Left colon (tissue), 2 donors: ENCODE measurements around the gene ENTPD3. TPM values are rescaled to one million over a fixed set of nuclear protein-coding genes. Genes with fewer than 3 reads are reported as not detected.
"Not testable (repeated sequence)": the region's sequence is repeated elsewhere in the genome, so short reads cannot be mapped to it uniquely, and the experiment has no call there.

Experiments
- ATAC-seq: fragments of 200-7000 bp; cut with Tn5 transposase; one replicate; pipeline ENCODE4 v1.9.1; 2020; ENCODE audit warnings: mild to moderate bottlenecking, moderate library complexity
- DNase-seq, 2 donors: peaks; one replicate each; pipeline ENCODE4 v3.0.0-alpha.2; 2020
- intact Hi-C, 2 donors: fragments of 100-400 bp; cut with DNase I in 1 of 2; cut with micrococcal nuclease in 1 of 2; formaldehyde crosslinking; loops; one replicate each; pipeline versions ENCODE4 v1.11.2 to v1.14.0; 2022; cut with DNase I, micrococcal nuclease
- total RNA-seq, 2 donors: library from RNA; stranded (reverse); fragmentation: NEBNext Ultra II Directional; extraction: Animal tissue kit (Norgen Biotek cat#: 25700); gene quantifications; one replicate each; pipeline ENCODE4 v1.2.1, GENCODE V29; 2021
- donor health status: DM: no; HTN: no; CAD: no.
- donor health status: DM: yes; HTN: yes; CAD: no.

The ENTPD3 gene
- total RNA-seq, 2 donors from 2014 or later, result 2.4 to 4.2 TPM

DNA sequence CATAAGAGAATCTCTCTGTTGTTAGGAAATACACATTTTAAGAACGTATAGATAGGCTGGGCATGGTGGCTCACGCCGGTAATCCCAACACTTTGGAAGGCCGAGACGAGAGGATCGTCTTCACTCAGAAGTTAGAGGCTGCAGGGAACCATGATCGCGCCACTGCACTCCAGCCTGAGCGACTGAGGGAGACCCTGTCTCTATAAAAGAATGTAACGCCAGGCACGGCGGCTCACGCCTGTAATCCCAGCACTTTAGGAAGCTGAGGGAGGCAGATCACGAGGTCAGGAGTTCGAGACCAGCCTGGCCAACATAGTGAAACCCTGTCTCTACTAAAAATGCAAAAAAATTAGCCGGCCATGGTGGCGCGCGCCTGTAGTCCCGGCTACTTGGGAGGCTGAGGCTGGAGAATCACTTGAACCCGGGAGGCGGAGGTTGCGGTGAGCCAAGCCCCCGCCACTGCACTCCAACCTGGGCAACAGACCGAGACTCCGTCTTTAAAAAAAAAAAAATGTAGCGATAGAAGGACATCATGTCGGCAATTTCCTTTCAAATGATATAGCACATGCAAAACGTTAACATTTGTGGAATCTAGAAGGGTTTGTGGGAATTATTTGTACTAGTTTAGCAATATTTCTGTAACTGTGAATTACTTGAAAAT lies 69.4 kb downstream of the ENTPD3 start:
- DNase-seq (peak in 1 of 2 donors; percentile 19), ATAC-seq (no peak)
- intact Hi-C loops, result no loop called here

DNA sequence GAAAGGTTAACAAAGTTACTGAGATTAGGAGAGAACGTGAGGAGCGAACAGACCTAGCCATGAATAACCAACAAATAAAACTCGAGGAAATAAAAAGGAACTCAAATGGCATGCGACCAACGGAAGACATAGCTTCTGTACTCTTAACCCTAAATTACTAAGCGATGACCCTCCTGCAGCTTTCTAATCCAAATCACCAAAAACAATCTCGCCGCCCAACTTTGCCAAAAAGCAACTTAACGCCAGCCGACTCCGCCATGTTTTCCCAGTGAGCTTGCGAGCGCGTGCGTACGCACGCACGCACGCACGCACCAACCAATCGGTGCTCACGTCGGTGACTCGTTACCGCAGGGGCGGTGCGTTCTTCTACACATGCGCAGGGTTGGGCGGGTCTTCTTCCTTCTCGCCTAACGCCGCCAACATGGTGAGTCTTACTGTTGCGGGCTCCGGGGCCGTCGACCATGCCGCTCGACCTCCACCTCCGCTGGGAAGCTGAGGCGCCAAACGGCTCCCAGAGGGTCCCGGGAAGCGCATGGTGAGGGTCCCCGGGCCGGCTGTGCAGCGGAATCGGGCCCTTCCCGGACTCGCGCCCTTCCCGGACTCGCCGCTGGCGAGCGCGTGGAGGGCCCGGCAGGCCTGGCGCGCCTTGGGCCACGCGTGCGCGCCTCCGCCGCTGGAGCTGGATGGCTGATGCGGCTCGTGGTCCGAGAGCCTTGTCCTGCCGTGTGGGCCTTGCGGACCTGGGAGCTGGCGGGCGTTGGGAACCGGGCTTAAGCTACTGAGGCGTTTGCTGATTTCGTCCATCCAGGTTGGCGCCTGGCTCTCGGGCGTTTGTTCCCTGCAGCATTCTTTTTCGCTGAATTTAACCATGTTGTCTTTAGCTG lies 70.2 kb downstream of the ENTPD3 start, which contains the start of gene RPL14:
Gene RPL14 (plus strand): TSS at position 400 of the 884 bp plus-strand sequence. CDS start 133 bp downstream, at position 533.
- intact Hi-C loops, result no loop called here
- DNase-seq (peak; percentile 97), ATAC-seq (peak; percentile 83)

DNA sequence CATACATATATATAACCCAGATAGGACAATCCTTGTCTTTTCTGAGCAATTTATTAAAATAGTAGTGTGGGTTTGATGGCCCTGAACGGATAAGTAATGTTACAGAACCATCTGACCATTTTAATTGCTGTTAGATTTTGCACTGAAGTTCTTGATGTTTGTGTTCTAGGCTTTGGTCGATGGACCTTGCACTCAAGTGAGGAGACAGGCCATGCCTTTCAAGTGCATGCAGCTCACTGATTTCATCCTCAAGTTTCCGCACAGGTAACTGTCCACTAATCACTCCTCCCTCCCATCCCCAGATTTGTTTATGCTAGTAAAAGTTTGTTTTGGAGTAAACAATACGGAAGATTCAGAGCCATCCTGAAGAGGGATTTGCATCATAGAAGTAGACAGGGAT lies 71.5 kb downstream of the ENTPD3 start:
- intact Hi-C loops, result no loop called here
- DNase-seq (no peak), ATAC-seq (no peak)

DNA sequence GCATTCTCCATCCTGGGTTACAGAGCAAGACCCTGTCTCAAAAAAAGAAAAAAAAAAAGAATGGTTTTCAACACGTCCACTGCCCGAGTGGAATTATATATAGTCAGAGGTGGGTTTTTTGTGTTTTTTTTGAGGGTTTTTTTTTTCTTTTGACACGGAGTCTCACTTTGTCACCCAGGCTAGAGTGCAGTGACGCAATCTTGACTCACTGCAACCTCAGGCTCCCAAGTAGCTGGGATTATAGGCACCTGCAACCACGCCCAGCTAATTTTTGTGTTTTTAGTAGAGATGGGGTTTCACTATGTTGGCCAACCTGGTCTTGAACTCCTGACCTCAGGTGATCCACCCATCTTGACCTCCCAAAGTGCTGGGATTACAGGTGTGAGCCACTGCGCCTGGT lies 73.5 kb downstream of the ENTPD3 start:
- intact Hi-C loops, result not testable (repeated sequence)

DNA sequence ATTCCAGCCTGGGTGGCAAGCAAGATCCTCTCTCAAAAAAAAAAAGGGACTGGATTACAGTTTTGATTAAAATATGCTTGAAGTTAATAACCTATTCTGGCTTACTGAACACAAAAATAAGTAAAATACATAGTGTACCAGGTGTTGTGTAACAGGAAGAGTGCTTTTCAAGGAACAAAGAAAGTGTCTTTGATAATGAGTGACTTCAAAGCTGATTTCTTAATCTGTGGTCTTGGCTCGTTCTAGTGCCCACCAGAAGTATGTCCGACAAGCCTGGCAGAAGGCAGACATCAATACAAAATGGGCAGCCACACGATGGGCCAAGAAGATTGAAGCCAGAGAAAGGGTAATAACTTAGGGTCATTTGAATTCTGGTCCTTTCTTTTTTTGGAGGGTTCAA lies 74.2 kb downstream of the ENTPD3 start:
- DNase-seq (no peak), ATAC-seq (no peak)
- intact Hi-C loops, result no loop called here

More for the DNA sequence above, 73.5 kb downstream of the ENTPD3 start:
- not testable (repeated sequence) for DNase-seq, ATAC-seq

DNA sequence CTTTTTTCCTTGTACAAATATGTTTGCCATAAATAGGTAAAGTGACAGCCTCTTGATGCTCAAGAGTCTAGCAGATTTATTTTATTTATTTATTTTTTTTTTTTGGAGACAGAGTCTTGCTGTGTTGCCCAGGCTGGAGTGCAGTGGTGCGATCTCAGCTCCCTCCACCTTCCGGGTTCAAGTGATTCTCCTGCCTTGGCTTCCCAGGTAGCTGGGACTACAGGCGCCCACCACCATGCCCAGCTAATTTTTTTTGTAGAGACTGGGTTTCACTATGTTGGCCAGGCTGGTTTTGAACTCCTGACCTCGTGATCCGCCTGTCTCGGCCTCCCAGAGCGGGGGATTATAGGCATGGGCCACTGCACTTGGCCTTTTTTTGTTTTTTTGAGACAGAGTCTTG lies 75.9 kb downstream of the ENTPD3 start:
- ATAC-seq, intact Hi-C loops, DNase-seq: not testable (repeated sequence)

DNA sequence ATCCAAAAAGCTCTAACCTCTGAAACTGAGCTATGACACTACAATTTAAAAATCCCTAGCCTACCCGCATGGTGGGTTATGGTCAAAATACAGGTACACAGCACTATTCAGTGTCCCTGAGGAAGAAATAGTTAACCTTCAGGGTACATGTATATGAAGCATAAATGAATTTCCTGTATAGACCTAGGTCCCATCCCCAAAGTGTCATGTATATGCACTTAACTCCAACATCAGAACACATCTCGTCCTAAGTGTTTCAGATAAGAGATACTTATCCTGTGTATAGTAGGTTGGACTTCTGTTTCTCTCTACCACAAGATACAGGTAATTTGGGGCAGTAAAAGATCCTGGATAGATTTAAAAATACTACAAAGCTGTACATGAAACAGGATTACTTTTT lies 76.6 kb downstream of the ENTPD3 start:
- ATAC-seq, result no peak
- DNase-seq, result no peak
- intact Hi-C loops, result no loop called here

DNA sequence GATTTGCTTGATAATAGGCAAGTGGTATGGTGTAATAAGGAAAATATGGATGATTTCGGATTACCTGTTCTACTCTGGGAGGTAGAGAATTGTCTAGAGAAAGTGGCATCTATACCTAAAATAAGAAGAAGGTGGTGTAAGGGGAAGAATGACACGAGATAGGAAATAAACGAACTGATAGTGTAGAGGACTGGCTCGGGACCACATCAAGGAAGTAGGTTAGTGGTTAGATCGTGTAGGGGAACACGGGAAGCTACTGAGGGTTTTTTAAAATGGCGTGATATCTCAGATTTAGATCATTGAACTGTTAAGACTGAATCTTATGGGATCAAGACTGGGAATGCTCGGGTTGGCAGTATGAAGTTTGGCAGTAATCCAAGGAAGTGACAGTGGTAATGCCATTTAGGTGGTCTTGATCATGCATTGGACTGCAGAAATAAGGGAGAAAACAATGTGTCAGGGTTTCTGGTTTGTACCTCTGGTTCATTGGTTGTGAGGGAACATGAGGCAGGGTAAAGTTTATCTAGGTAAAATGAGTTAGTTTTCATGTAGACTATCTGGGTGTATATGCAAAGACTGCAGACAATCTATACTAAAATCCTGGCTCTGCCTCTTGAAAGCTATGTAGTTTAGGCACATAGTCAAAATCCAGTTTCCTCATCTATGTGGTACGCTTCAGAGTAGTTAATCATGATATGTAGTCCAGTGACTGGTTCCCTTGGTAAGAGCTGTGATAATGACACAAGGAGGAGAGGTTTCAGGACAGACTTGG lies 77.5 kb downstream of the ENTPD3 start:
- ATAC-seq, result no peak
- DNase-seq, result no peak
- intact Hi-C loops, result no loop called here

DNA sequence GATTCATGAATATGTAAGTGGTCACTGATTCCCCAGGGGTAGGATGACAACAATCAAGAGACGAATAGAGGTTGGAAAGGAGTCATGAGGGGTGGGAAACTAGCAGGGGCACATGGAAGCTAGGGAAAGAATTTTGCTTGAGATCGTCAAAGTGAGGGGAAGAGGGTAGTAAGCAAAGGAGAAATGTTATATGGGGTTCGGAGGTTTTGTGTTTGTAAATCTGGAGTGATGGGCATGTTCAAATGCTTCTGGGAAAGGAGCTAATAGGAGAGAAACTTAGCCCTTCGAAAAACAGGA lies 78.1 kb downstream of the ENTPD3 start:
- intact Hi-C loops, result no loop called here
- ATAC-seq (no peak), DNase-seq (no peak)

DNA sequence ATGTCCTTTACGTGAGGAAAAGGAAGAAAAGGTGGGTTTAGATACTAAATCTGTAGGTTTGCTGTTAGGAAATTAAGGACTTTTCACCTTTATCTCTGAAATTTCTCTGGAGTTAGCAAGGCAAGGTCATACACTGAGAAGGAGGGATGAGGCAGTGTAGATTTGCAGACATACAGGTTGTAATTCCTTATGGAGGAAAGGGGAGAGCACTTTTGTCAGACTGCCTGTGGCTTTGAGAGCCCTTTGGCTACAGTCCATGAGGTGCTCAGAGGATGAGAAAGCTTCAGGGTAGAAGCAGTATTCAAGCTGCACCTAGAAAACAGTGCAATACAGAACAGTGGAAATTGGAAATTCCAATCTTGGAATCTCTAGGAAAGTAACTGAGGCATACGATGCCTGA lies 78.5 kb downstream of the ENTPD3 start:
- intact Hi-C loops, result no loop called here
- no peak for DNase-seq
- no peak for ATAC-seq

DNA sequence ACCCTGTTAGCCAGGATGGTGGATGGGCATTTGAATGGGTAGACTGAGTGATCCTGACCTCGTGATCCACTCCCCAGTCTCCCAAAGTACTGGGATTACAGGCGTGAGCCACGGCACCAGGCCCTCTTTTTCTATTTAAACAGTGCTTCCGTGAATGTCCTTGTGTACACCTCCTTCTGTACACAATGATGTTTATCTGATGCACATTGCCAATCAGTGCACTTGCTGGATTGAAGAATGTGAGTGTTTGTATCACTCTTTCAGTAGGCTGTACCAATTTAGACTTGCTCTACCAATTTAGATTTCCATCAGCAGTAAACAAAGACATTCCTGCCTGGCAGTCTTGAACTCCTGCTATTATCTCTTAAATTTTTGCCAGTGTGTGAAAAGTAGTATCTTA lies 81.0 kb downstream of the ENTPD3 start:
- DNase-seq, result no peak
- intact Hi-C loops, result no loop called here
- ATAC-seq, result peak; percentile 45

DNA sequence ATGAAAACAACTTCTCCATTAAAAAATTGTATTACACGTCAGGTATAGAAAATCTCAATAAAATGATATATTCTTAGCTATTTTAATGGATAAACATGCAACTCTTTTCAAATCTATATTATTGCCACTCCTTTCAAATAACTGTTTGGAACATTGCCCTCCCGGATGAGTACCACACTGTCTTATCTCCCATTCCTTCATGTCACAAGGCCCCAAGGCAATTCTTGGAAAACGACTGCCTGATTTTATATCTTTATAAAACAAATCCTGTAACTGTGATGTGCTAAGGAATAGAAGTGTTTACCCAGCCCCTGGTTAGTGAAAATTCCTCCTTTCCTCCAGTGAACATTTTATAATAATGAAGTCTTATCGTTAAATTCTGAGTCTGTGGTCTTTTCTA lies 83.7 kb downstream of the ENTPD3 start:
- ATAC-seq, result no peak
- intact Hi-C loops, result no loop called here
- DNase-seq, result no peak

DNA sequence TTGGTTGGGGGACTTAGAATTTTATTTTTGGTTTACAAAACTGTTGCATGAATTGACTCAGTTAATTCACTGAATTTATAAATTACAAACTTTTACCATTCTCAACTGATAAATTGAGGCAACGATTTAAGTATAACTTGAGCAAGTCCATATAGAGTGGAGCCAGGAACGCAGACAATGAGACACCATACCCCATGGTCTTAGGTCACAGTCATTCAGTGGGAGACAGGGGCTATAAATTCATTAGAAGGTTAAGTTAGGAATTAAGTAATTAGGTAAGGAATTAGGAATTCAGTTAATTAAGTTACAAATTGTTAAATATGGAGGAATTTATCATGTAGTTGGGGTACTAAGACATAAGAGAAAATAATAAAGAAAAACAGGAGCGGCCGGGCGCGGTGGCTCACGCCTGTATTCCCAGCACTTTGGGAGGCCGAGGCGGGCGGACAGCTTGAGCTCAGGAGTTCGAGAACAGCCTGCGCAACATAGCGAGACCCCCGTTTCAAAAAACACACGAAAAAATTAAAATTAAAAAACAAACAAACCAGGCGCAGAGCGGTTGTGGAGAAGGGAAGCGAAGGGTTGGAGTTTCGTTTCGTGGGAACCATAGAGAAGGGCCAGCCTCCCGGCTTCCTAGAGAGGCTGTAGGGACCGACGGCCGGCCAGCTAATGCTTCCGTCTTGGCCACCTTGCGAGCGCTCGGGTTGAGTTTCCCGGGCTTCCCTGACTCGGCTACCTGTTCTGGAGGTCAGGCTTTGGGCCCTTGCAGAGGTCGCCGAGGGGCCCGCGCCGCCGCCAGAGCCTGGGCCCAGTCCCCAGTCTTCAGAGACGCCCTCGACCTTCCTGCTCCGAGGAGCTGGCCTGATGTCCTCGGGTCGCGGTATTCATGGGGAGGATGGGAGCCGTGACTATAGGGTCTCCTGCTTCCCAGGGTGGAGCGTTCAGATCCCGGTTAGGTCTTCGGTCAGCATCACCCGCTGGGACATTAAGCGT lies 89.8 kb downstream of the ENTPD3 start, which contains the start of gene ZNF619:
Gene ZNF619 (plus strand): TSS at position 645 of the 993 bp plus-strand sequence. CDS start 858 bp downstream, outside the sequence.
- intact Hi-C loops, result no loop called here
- ATAC-seq (peak; percentile 96), DNase-seq (peak; percentile 76 to 81)

DNA sequence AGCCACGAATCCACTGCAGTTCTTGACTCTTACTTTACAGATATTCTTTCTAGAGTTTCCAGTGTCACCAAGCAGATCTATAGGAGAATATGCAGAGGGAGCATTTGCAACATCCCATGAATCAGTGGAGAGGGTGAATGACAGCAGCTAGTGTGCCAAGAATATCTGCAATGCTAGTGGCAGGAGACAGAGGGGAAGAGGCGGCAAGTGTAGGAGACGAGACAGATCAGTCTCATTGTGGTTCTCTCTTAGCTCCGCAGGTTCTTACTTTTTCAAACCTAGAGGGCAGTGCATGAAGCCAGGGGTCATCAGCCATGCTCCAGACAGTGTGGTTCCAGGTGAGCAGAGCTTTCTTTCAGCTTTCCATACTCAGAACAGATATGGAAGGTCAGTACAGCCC lies 90.7 kb downstream of the ENTPD3 start:
- ATAC-seq, result peak; percentile 20
- no peak for DNase-seq

More for the DNA sequence above, 90.7 kb downstream of the ENTPD3 start:
- intact Hi-C loops, result no loop called here
